Calu3 (cell line): Measurements from ENCODE around the gene FUCA1. TPM values are rescaled to one million over a fixed set of nuclear protein-coding genes. Genes with fewer than 3 reads are reported as not detected.
A peak's percentile ranks its signal among the peaks of the same experiment; 100 is the strongest.
"Not testable (repeated sequence)": the region's sequence is repeated elsewhere in the genome, so short reads cannot be mapped to it uniquely, and the experiment has no call there.

Source experiments
- BruUV-seq: library from RNA; stranded (reverse); fragments of 400-500 nt; replicated peaks from 2 replicates; lab custom pipeline; 2021; lab: Mats Ljungman, UMichigan
- CTCF ChIA-PET: fragments of 300-600 bp; sonication (Branson Sonifier 250); formaldehyde crosslinking; loops from one replicate; lab custom pipeline; 2022; ENCODE audit warnings: antibody characterized with exemption; lab: Charles Lee
- DNase-seq: peaks from one replicate; pipeline ENCODE4 v3.0.0; 2022
- H3K27ac Mint-ChIP-seq: one replicate; pipeline ENCODE4 v1.8.0; 2022; ENCODE audit warnings: mixed read lengths; ENCODE audit not compliant: unreplicated experiment
- H3K27me3 Mint-ChIP-seq: one replicate; pipeline ENCODE4 v1.8.0; 2022; ENCODE audit warnings: mixed read lengths; ENCODE audit not compliant: unreplicated experiment
- H3K36me3 Mint-ChIP-seq: one replicate; pipeline ENCODE4 v1.8.0; 2022; ENCODE audit warnings: mild to moderate bottlenecking, moderate library complexity, mixed read lengths; ENCODE audit not compliant: insufficient read depth, unreplicated experiment
- H3K4me1 Mint-ChIP-seq: one replicate; pipeline ENCODE4 v1.8.0; 2022; ENCODE audit warnings: mild to moderate bottlenecking, low read depth, mixed read lengths; ENCODE audit not compliant: unreplicated experiment
- H3K4me3 Mint-ChIP-seq: one replicate; pipeline ENCODE4 v1.8.0; 2022; ENCODE audit warnings: mild to moderate bottlenecking, low read depth, moderate library complexity, mixed read lengths; ENCODE audit not compliant: unreplicated experiment
- H3K9me3 Mint-ChIP-seq: one replicate; pipeline ENCODE4 v1.8.0; 2022; ENCODE audit warnings: low read depth, mixed read lengths; ENCODE audit not compliant: unreplicated experiment
- CTCF ChIP-seq: fragments of 200-600 bp; IDR thresholded peaks from one replicate; pipeline ENCODE4 v1.8.0; 2022; ENCODE audit warnings: antibody characterized with exemption; ENCODE audit not compliant: unreplicated experiment
- intact Hi-C: fragments of 100-400 bp; cut with micrococcal nuclease; formaldehyde crosslinking; loops from one replicate; pipeline ENCODE4 v1.10.0; 2022; ENCODE audit not compliant: unreplicated experiment
- total RNA-seq: library from RNA; stranded (reverse); gene quantifications from 2 replicates; pipeline ENCODE4 v1.2.3, GENCODE V29; 2022

Gene FUCA1
- total RNA-seq, 1 experiment from 2014 or later, result 17.2 TPM

- intact Hi-C loops, result no loop called here
- BruUV-seq, result no TSS peak
- no peaks in the 10 kb centered on the region for H3K9me3 Mint-ChIP-seq
- peaks cover 12% of the 10 kb centered on the region for H3K4me1 Mint-ChIP-seq
- H3K27ac Mint-ChIP-seq, result no peak overlapping the region
- CTCF ChIA-PET, result no interaction called here
- no peaks in the 10 kb centered on the region for H3K36me3 Mint-ChIP-seq
- peak; percentile 42 for DNase-seq
- H3K4me3 Mint-ChIP-seq, result no peak overlapping the region
- peaks cover 42% of the 10 kb centered on the region for H3K27me3 Mint-ChIP-seq
- no peak for TF ChIP-seq CTCF
Observed at GRCh38 chr1:23904748-23905357, 36.8 kb upstream of the FUCA1 start.

- Mint-ChIP-seq H3K4me1 (peaks cover 12% of the 10 kb centered on the region), H3K27ac (no peak overlapping the region), H3K27me3 (peaks cover 47% of the 10 kb centered on the region), H3K9me3 (no peaks in the 10 kb centered on the region), H3K36me3 (no peaks in the 10 kb centered on the region), H3K4me3 (no peak overlapping the region)
- no TSS peak for BruUV-seq
- no peak for DNase-seq
- no peak for TF ChIP-seq CTCF
- CTCF ChIA-PET, result interaction anchor here (0.6 to 0.7 kb wide), 2 partner anchors 104 to 600 kb away, joined by 3 to 10 read pairs; no protein-coding TSS in a partner anchor
- intact Hi-C loops, result no loop called here
Observed at GRCh38 chr1:23903754-23904153, 35.7 kb upstream of the FUCA1 start.

GRCh38 chr1:23902321-23903278 is 34.5 kb upstream of the FUCA1 start:
- peaks cover 47% of the 10 kb centered on the region for H3K27me3 Mint-ChIP-seq
- DNase-seq, result no peak
- no peak overlapping the region for H3K27ac Mint-ChIP-seq
- H3K9me3 Mint-ChIP-seq, result no peaks in the 10 kb centered on the region
- no peaks in the 10 kb centered on the region for H3K36me3 Mint-ChIP-seq
- intact Hi-C loops, result no loop called here
- TF ChIP-seq CTCF, result no peak
- H3K4me1 Mint-ChIP-seq, result peaks cover 12% of the 10 kb centered on the region
- CTCF ChIA-PET, result no interaction called here
- BruUV-seq, result no TSS peak
- H3K4me3 Mint-ChIP-seq, result no peak overlapping the region

- CTCF ChIA-PET, result interaction anchor here (0.6 kb wide), 1 partner anchor 13 kb away, joined by 4 read pairs; no protein-coding TSS in a partner anchor
- DNase-seq, H3K27ac Mint-ChIP-seq, H3K36me3 Mint-ChIP-seq, BruUV-seq, H3K4me3 Mint-ChIP-seq, intact Hi-C loops, H3K9me3 Mint-ChIP-seq, H3K4me1 Mint-ChIP-seq: not testable (repeated sequence)
- peaks cover 62% of the 10 kb centered on the region for H3K27me3 Mint-ChIP-seq
Observed at GRCh38 chr1:23900017-23900416, 31.9 kb upstream of the FUCA1 start.
